HG03196 (cell line): ENCODE results near the gene IL17RD.
A peak's percentile ranks its signal among the peaks of the same experiment; 100 is the strongest.

ENCODE experiments used
- ATAC-seq: cut with Tn5 transposase; IDR thresholded peaks from one replicate; pipeline ENCODE4 v1.9.1; 2021; ENCODE audit not compliant: unreplicated experiment

IL17RD gene

DNA sequence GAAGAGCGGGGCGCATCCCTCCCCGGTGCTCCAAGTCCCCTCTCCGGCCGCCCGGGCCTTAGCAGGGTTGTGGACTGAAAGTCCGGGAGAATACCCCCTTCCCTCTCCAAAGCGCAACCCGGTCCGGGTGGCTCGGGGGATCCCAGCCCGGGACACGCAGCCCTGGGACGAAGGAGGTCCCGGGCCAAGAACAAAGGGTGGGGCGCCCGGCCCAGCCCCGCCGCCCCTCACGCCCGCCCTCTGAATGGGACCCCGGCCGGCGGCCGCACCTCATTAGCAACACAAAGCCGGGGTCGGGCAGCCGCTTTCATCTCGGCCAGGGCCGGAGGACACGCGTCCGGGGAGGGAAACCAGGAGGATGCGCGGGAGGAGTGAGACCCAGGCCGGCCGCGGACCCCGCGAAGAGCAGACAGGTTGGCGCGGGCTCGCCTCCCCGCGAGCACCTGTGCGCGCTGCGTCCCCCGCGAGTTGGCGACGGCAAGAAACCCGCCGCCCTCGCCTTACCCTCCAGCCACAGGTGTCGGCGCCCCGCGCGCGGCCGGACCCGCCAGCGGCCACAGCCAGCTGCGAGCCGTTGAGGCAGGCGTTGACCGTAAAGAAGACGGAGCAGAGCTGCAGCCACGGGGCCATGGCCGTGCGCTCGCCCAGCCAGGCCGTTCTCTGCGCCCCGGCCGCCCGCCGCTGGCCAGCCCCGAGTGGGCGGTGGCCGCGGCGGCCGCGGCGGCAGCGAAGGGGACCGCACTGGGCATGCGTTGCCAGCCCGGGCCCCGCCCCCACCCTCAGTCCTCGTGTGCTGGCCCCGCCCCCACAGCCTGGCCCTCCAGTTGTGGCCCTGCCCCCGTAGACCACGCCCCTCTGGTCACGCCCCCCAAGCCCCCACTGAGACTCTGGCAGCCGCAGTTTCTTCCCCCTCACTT is at the start of gene IL17RD:
Gene IL17RD, minus strand, starts transcription at position 697 of the 917 bp plus-strand sequence. Its CDS starts 67 bp downstream, at position 630.
- ATAC-seq = no peak

GRCh38 chr3:57206423-57206822 is 41.3 kb upstream of the IL17RD start:
- no peak for ATAC-seq

DNA sequence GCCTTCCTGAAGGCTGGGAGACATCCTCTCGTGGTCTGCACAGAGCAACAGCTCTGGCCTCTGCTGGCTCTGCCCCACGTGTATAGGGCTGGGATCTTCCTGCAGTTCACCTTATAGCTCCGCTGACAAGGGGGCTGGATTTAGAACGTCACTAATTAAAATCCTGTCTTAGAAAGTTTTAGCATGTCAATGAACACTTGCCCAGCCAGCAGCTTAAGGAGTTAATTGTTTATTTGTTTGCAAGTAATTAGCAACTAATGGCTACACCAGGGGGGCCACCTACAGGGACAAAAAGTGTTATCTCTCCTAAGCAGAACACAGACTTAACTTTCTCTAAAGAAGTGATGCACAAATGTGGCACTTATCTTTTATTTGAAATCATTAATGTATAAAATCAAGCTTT is 34.7 kb upstream of the IL17RD start, which contains the start of gene HESX1:
Gene HESX1, minus strand, starts transcription at position 84 of the 403 bp plus-strand sequence. Its CDS starts 60 bp downstream, at position 24.
- ATAC-seq = no peak

- ATAC-seq = no peak
Observed at GRCh38 chr3:57194641-57195040, 29.5 kb upstream of the IL17RD start.

GRCh38 chr3:57192028-57192427 is 26.9 kb upstream of the IL17RD start:
- no peak for ATAC-seq

GRCh38 chr3:57184526-57184925 is 19.4 kb upstream of the IL17RD start:
- no peak for ATAC-seq

- ATAC-seq = no peak
Observed at GRCh38 chr3:57179580-57180410, 14.6 kb upstream of the IL17RD start.

GRCh38 chr3:57176045-57176444 is 10.9 kb upstream of the IL17RD start:
- ATAC-seq = no peak

DNA sequence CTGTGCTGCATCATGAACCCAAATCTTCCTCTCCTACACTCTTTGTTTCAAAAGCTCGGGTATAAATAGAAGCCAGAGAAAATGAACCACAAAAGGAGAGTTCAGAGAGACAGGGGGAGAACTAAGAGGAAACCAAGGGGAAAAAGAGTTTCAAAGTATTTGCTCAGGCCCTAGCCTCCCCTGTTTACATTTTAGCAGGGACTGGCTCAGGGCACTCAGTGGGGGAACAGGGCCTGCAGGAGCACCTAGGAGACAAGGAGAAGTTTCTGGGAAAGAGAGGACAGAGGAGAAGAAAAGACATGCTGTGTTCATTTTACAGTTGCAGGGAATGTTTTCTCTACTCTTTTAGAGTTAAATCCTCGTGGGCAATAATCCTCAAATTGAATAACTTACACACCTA is 8.5 kb upstream of the IL17RD start:
- no peak for ATAC-seq

DNA sequence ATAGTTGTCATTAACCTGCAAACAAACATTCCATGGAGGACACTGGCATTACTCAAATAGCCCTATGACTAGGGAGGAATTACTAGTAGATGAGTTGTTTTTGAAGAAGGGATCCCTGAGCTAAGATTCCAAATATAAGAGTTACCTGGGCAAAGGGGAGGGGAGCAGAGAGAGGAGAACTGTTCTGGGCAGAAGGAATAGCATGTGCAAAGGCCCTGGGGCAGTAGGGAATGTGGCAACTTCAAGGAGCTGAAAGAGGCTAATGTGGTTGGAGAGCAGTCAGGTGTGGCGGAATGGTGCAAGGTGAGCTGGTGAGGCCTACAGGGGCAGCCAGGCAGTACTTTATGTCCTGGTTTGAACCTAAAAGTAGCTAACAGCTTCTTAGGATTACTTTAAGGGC is 5.8 kb upstream of the IL17RD start:
- ATAC-seq = no peak

GRCh38 chr3:57169872-57170623 is 4.9 kb upstream of the IL17RD start:
- ATAC-seq = peak; percentile 73

- no peak for ATAC-seq
Observed at GRCh38 chr3:57169108-57169507, 4.0 kb upstream of the IL17RD start.

DNA sequence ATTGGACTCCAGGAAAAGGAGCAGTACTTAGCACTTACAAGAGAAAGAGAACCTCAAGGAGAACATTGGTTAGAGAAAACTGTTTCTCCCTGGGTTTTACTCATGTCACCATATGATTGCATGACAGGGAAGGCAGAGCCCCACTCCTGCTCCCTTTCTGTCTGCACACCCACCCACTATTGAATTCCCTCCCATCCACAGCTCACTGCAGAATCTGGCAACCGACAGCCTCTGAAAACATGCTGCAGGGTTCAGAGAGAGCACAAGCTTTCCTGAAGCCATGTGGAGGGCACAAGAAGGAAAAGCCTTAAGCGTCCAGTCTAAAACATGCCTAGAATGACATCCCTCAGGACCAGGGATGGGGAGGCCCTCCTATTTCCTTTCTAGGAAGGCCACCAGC is 3.0 kb upstream of the IL17RD start:
- ATAC-seq = no peak

GRCh38 chr3:57166660-57167059 is 1.5 kb upstream of the IL17RD start:
- no peak for ATAC-seq

DNA sequence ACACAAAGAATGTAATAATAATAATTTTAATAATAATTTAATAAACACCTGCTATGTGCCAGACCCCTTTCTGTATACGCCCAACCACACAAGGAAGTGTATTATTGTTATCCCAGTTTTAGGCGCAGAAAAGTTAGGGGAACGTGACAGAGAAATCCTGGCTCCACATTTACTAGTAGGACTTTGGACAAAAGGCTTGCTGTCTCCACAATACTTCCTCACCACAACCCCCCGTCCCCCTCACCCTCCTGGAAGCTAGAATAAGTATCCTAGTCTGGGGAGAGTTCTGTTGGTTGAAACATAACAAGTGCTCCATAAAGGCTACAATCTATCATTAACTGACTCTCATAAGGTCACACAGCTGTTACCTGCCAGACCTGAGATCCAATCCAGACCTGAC is 488 bp upstream of the IL17RD start:
- ATAC-seq = no peak

DNA sequence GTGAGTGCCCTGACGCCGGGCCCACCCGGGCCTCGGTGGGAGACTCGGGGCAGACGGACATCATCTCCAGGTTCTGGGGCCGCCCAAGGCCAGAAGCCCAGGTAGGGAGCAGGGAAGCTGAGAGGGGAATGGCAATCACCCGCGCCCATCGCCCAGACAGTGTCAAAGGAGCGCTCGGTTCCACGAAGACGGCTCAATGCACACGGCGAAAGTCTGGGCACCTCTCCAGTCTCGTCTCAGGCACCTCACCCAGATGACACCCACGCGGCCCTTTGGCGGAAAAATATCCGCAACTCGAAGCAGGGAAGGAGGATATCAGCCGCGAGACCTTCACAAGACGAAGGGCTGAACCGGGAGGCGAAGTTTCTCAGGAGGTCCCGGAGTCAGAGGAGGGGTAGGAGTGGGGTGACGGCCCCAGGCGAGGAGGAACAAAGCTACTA is 916 bp downstream of the IL17RD start:
- no peak for ATAC-seq

DNA sequence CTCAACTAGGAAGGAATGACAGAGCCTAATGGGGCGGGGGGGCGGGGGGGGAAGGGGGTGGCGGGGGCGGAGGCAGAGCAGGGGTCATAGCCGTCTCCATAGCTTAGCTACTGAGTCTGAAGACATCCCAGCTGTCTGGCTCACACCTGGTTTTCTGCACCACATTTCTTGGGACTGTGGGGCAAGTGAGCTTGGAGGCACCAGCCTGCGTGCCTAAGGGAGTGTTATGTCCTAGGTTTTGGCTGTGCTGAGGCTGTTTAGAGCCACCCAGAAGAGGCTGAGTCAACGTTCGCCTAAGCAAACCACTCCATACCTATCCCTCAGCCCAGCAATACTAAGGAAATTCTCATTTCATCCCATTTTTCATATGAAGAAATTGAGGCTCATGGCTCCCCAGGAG is 1.4 kb downstream of the IL17RD start:
- no peak for ATAC-seq

DNA sequence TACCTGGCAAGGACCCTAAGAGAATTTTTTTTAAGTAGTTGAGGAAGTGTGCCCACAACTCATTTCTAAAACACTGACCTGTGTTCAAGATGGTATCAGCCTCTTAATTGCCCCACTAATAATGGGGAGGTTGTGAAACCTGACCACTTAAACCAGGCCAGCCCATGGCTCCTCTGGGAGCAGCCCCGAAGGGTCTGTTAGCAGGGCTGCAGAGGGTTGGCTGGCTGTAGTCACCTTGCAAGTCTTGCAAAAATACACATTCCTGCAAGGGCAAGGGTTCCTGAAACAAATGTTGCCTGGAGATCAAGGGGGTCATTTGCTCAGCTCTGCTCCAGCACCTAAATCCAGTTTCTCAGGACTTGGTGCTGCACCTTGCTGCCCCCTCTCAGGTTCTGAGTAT is 3.2 kb downstream of the IL17RD start:
- no peak for ATAC-seq

DNA sequence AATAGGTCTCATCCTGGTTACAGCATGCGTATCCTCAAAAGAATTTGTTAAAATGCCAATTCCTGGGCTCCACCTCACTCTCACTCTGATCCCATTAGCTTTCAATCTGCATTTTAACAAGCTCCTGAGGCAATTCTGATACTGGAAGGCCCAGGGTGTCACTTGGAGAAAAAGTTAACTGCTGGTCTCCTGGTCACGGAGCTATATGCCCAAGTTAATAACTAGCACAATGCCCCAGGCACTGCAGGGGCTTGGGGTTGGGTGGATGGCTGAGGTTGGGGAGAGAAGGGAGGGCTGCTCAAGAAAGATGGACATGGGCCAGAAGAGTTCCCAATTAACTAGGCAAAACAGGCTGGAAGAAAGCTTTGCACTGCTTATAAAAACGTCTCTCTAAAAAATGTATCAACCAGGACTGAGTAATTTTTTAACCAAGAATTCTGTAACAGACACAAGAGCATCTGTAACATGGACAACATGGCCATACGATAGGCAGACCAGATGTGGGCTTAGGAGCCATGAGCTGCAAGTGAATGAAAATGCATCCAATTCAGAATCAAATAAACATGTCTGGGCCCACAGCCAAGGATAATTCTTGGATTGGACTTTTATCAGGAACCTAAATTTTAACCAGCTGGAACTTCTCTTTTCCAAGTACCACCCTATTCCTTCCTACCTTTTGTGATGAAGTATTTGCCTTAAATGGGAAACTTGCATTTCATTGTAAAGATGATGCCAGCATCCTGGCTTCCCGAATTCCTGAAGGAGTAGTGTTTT is 4.2 kb downstream of the IL17RD start:
- no peak for ATAC-seq

- no peak for ATAC-seq
Observed at GRCh38 chr3:57160076-57160764, 4.9 kb downstream of the IL17RD start.
